ENCODE measurements around the gene TAAR9.

The TAAR9 gene, protein sequence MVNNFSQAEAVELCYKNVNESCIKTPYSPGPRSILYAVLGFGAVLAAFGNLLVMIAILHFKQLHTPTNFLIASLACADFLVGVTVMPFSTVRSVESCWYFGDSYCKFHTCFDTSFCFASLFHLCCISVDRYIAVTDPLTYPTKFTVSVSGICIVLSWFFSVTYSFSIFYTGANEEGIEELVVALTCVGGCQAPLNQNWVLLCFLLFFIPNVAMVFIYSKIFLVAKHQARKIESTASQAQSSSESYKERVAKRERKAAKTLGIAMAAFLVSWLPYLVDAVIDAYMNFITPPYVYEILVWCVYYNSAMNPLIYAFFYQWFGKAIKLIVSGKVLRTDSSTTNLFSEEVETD

DNA sequence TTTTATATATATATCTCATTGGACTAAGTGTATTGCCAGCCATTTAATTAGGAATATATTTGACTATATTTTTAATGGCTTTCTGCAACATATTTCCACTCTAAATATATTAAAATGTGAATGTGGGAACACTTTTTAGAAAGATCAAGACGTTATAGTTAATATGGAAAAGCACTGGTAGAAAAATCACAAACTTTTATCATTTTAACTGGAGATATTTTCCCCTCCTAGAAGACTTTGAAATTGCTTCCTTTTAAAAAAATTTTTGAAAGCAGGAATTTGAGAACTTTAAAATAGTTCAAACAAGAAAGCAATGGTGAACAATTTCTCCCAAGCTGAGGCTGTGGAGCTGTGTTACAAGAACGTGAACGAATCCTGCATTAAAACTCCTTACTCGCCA lies at the start of gene TAAR9:
Gene TAAR9, plus strand, starts transcription at position 301 of the 400 bp plus-strand sequence. Its CDS starts 13 bp downstream, at position 314.
- peaks cover 7% of the 10 kb centered on the region for H3K4me1 ChIP-seq (ENCODE audit: insufficient read depth, low read length)
- H3K4me3 ChIP-seq (ENCODE audit: low read depth in 1 of 2, low read length in 2 of 2) = no peak within 1 kb of the TSS
- no peaks in the 10 kb centered on the region for H3K36me3 ChIP-seq (ENCODE audit: insufficient read depth, low read length)
- H3K27ac ChIP-seq (ENCODE audit: low read depth, low read length) = no peak within 1 kb of the TSS
- no peaks in the 10 kb centered on the region for H3K9me3 ChIP-seq (ENCODE audit: low read length)
- H3K9ac ChIP-seq (ENCODE audit: low read length) = no peak within 1 kb of the TSS
- H3K27me3 ChIP-seq (ENCODE audit: control insufficient read depth in 1 of 2, insufficient read depth in 2 of 2, low read length in 2 of 2) = no peaks in the 10 kb centered on the region

- Histone ChIP-seq H3K4me3 (ENCODE audit: low read depth in 1 of 2, low read length in 2 of 2) (no peak overlapping the region), H3K9me3 (ENCODE audit: low read length) (no peaks in the 10 kb centered on the region), H3K36me3 (ENCODE audit: insufficient read depth, low read length) (no peaks in the 10 kb centered on the region), H3K27me3 (ENCODE audit: control insufficient read depth in 1 of 2, insufficient read depth in 2 of 2, low read length in 2 of 2) (no peaks in the 10 kb centered on the region), H3K9ac (ENCODE audit: low read length) (no peak overlapping the region), H3K4me1 (ENCODE audit: insufficient read depth, low read length) (peaks cover 41% of the 10 kb centered on the region), H3K27ac (ENCODE audit: low read depth, low read length) (no peak overlapping the region)
Measured at GRCh38 chr6:132489376-132489775, 48.7 kb upstream of the TAAR9 start.

GRCh38 chr6:132490024-132490423 lies 48.1 kb upstream of the TAAR9 start:
- H3K27me3 ChIP-seq (ENCODE audit: control insufficient read depth in 1 of 2, insufficient read depth in 2 of 2, low read length in 2 of 2) = no peaks in the 10 kb centered on the region
- H3K4me3 ChIP-seq (ENCODE audit: low read depth in 1 of 2, low read length in 2 of 2) = no peak overlapping the region
- no peaks in the 10 kb centered on the region for H3K36me3 ChIP-seq (ENCODE audit: insufficient read depth, low read length)
- peaks cover 37% of the 10 kb centered on the region for H3K4me1 ChIP-seq (ENCODE audit: insufficient read depth, low read length)
- no peak overlapping the region for H3K9ac ChIP-seq (ENCODE audit: low read length)
- no peaks in the 10 kb centered on the region for H3K9me3 ChIP-seq (ENCODE audit: low read length)
- H3K27ac ChIP-seq (ENCODE audit: low read depth, low read length) = no peak overlapping the region

DNA sequence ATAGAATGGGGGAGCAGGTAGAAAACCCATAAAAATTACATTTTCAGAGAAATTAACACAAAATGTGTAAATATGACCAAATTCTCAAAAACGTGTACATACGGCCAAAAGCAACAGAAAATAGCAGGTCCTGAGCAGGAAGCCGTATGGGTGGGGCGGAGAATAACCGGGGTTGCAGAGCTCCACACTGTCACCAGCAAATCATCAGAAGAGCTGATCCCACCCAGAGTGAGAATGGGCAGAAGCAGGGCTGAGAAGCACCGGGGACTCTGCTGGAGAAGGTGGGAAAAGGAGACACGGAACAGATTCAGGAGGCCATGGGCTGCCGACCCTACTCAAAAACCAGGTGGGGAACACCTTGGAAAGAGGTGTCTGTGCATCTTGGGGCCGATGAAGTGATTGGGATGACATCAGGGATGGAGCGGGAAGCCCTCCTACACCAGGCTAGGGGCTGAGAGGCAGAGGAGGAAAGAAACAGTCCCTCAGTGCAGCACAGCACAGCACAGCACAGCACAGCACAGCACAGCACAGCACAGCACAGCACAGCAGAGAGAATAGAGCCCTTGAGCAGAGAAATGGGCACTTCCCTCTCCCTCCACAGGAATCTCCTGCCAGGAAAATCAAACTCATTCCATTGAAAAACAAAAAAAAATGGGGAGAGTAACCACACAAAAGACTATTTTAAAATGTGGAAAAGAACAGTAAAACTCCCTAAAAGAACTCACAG lies 47.4 kb upstream of the TAAR9 start:
- peaks cover 37% of the 10 kb centered on the region for H3K4me1 ChIP-seq (ENCODE audit: insufficient read depth, low read length)
- H3K9ac ChIP-seq (ENCODE audit: low read length) = no peak overlapping the region
- no peaks in the 10 kb centered on the region for H3K36me3 ChIP-seq (ENCODE audit: insufficient read depth, low read length)
- no peak overlapping the region for H3K4me3 ChIP-seq (ENCODE audit: low read depth in 1 of 2, low read length in 2 of 2)
- no peaks in the 10 kb centered on the region for H3K9me3 ChIP-seq (ENCODE audit: low read length)
- H3K27ac ChIP-seq (ENCODE audit: low read depth, low read length) = no peak overlapping the region
- no peaks in the 10 kb centered on the region for H3K27me3 ChIP-seq (ENCODE audit: control insufficient read depth in 1 of 2, insufficient read depth in 2 of 2, low read length in 2 of 2)

- Histone ChIP-seq H3K4me1 (ENCODE audit: insufficient read depth, low read length) (peaks cover 43% of the 10 kb centered on the region), H3K4me3 (ENCODE audit: low read depth in 1 of 2, low read length in 2 of 2) (no peak overlapping the region), H3K36me3 (ENCODE audit: insufficient read depth, low read length) (no peaks in the 10 kb centered on the region), H3K9me3 (ENCODE audit: low read length) (no peaks in the 10 kb centered on the region), H3K27ac (ENCODE audit: low read depth, low read length) (no peak overlapping the region), H3K27me3 (ENCODE audit: control insufficient read depth in 1 of 2, insufficient read depth in 2 of 2, low read length in 2 of 2) (no peaks in the 10 kb centered on the region), H3K9ac (ENCODE audit: low read length) (no peak overlapping the region)
Measured at GRCh38 chr6:132491303-132491702, 46.8 kb upstream of the TAAR9 start.

DNA sequence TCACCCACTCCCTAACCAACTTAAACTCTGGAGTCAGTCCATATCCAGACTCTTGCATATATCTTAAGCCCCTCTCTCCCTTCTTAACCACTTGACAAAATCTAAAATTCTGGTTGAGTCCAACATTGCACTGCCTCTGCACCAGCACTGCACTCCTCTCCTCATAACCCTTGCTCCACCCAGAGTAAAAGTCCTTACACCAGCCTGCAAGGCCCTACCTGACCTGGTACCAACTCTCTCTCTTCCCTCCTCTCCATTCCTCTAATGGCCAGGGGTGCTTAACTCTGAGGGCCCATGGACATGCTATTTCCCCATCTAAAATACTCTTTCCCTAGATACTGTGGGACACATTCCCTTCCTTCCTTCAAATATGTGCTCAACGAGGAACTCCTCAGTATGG lies 46.2 kb upstream of the TAAR9 start:
- H3K4me1 ChIP-seq (ENCODE audit: insufficient read depth, low read length) = peaks cover 48% of the 10 kb centered on the region
- H3K36me3 ChIP-seq (ENCODE audit: insufficient read depth, low read length) = no peaks in the 10 kb centered on the region
- H3K9me3 ChIP-seq (ENCODE audit: low read length) = no peaks in the 10 kb centered on the region
- no peak overlapping the region for H3K4me3 ChIP-seq (ENCODE audit: low read depth in 1 of 2, low read length in 2 of 2)
- H3K27me3 ChIP-seq (ENCODE audit: control insufficient read depth in 1 of 2, insufficient read depth in 2 of 2, low read length in 2 of 2) = no peaks in the 10 kb centered on the region
- no peak overlapping the region for H3K27ac ChIP-seq (ENCODE audit: low read depth, low read length)
- no peak overlapping the region for H3K9ac ChIP-seq (ENCODE audit: low read length)

- Histone ChIP-seq H3K4me1 (ENCODE audit: insufficient read depth, low read length) (peaks cover 43% of the 10 kb centered on the region), H3K9ac (ENCODE audit: low read length) (no peak overlapping the region)
Measured at GRCh38 chr6:132494954-132495353, 43.1 kb upstream of the TAAR9 start.

GRCh38 chr6:132495604-132496079 lies 42.4 kb upstream of the TAAR9 start:
- Histone ChIP-seq H3K4me1 (ENCODE audit: insufficient read depth, low read length) (peaks cover 41% of the 10 kb centered on the region), H3K9me3 (ENCODE audit: low read length) (no peaks in the 10 kb centered on the region), H3K9ac (ENCODE audit: low read length) (no peak overlapping the region), H3K36me3 (ENCODE audit: insufficient read depth, low read length) (peaks cover 5% of the 10 kb centered on the region), H3K27ac (ENCODE audit: low read depth, low read length) (no peak overlapping the region), H3K27me3 (ENCODE audit: control insufficient read depth in 1 of 2, insufficient read depth in 2 of 2, low read length in 2 of 2) (no peaks in the 10 kb centered on the region), H3K4me3 (ENCODE audit: low read depth in 1 of 2, low read length in 2 of 2) (no peak overlapping the region)

More at GRCh38 chr6:132494954-132495353, 43.1 kb upstream of the TAAR9 start:
- no peaks in the 10 kb centered on the region for H3K27me3 ChIP-seq (ENCODE audit: control insufficient read depth in 1 of 2, insufficient read depth in 2 of 2, low read length in 2 of 2)
- H3K36me3 ChIP-seq (ENCODE audit: insufficient read depth, low read length) = peaks cover 5% of the 10 kb centered on the region
- no peak overlapping the region for H3K4me3 ChIP-seq (ENCODE audit: low read depth in 1 of 2, low read length in 2 of 2)
- no peaks in the 10 kb centered on the region for H3K9me3 ChIP-seq (ENCODE audit: low read length)
- no peak overlapping the region for H3K27ac ChIP-seq (ENCODE audit: low read depth, low read length)

DNA sequence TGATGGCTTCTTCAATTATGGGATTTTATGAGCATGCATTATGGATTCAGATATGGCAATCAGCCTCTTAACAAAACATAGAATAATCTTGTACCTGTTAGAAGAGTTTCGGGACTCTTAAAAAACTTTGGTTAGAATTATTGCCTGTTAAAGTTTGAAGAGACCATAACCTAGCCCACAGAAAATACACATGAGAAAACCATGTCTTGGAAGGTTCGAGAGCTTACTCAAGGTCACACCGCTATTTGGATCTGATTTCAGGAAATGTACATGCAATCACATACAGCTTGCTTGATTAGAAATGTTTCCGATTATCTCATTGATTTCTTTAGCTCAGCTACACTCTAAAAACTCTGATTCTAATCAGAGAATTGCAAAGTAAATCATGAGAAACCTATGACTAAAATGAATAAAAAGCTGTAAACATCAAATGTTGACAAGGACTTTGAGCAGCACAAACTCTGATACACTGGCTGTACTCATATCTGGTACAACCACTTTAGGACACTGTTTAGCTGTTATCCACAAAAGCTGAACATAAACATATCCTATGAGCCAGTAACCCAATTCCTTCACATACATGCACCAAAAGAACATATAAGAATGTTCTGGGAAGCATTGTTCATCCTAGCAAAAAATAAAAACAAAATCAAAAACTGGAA lies 41.4 kb upstream of the TAAR9 start:
- Histone ChIP-seq H3K9me3 (ENCODE audit: low read length) (no peaks in the 10 kb centered on the region), H3K27ac (ENCODE audit: low read depth, low read length) (no peak overlapping the region), H3K4me1 (ENCODE audit: insufficient read depth, low read length) (peaks cover 31% of the 10 kb centered on the region), H3K36me3 (ENCODE audit: insufficient read depth, low read length) (peaks cover 13% of the 10 kb centered on the region), H3K4me3 (ENCODE audit: low read depth in 1 of 2, low read length in 2 of 2) (no peak overlapping the region), H3K27me3 (ENCODE audit: control insufficient read depth in 1 of 2, insufficient read depth in 2 of 2, low read length in 2 of 2) (no peaks in the 10 kb centered on the region), H3K9ac (ENCODE audit: low read length) (no peak overlapping the region)

- H3K27ac ChIP-seq (ENCODE audit: low read depth, low read length) = no peak overlapping the region
- H3K4me1 ChIP-seq (ENCODE audit: insufficient read depth, low read length) = peaks cover 19% of the 10 kb centered on the region
- H3K36me3 ChIP-seq (ENCODE audit: insufficient read depth, low read length) = peaks cover 17% of the 10 kb centered on the region
Measured at GRCh38 chr6:132498638-132499037, 39.4 kb upstream of the TAAR9 start.

DNA sequence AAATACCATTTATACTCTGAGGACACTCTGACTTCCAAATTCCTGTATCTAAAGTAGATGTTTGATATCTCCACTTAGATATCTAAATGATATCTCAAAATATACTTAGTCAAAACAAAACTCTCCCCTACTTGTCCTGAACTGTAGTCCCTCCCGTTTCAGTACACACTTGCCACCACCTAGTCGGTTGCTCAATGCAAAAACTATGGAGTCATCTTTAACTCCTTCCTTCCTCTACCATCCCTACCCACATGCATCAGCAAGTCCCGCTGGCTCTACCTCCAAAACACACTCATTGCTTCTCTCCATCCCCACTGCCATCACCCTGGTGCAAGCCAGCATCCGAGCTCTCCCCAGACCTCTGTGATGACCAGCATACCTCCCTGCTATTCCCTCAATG lies 38.3 kb upstream of the TAAR9 start:
- Histone ChIP-seq H3K36me3 (ENCODE audit: insufficient read depth, low read length) (peaks cover 17% of the 10 kb centered on the region), H3K4me1 (ENCODE audit: insufficient read depth, low read length) (peaks cover 27% of the 10 kb centered on the region), H3K27ac (ENCODE audit: low read depth, low read length) (no peak overlapping the region)

More at GRCh38 chr6:132498638-132499037, 39.4 kb upstream of the TAAR9 start:
- H3K27me3 ChIP-seq (ENCODE audit: control insufficient read depth in 1 of 2, insufficient read depth in 2 of 2, low read length in 2 of 2) = no peaks in the 10 kb centered on the region
- no peak overlapping the region for H3K4me3 ChIP-seq (ENCODE audit: low read depth in 1 of 2, low read length in 2 of 2)
- H3K9me3 ChIP-seq (ENCODE audit: low read length) = no peaks in the 10 kb centered on the region
- H3K9ac ChIP-seq (ENCODE audit: low read length) = no peak overlapping the region

More for the DNA sequence above, 38.3 kb upstream of the TAAR9 start:
- no peak overlapping the region for H3K4me3 ChIP-seq (ENCODE audit: low read depth in 1 of 2, low read length in 2 of 2)
- H3K9me3 ChIP-seq (ENCODE audit: low read length) = no peaks in the 10 kb centered on the region
- no peaks in the 10 kb centered on the region for H3K27me3 ChIP-seq (ENCODE audit: control insufficient read depth in 1 of 2, insufficient read depth in 2 of 2, low read length in 2 of 2)
- H3K9ac ChIP-seq (ENCODE audit: low read length) = no peak overlapping the region

Measured in muscle layer of colon (tissue), 2 donors.